GM23248 (cell line): ENCODE results near the gene SPTB.

Experiments used
- EZH2 ChIP-seq: fragments of 200-600 bp; sonication (generic); IDR thresholded peaks from 2 replicates; pipeline ENCODE4 v1.6.1; 2018; ENCODE audit warnings: antibody characterized with exemption, mild to moderate bottlenecking; ENCODE audit not compliant: insufficient read depth, poor library complexity, severe bottlenecking
- EZH2phosphoT487 ChIP-seq: fragments of 200-600 bp; sonication (generic); IDR thresholded peaks from 2 replicates; pipeline ENCODE4 v1.6.1; 2018; ENCODE audit warnings: antibody characterized with exemption, moderate library complexity, mild to moderate bottlenecking, low read depth; ENCODE audit not compliant: insufficient read depth

GRCh38 chr14:64760146-64760755 lies 119.5 kb downstream of the SPTB start:
- TF ChIP-seq EZH2 (no peak), EZH2phosphoT487 (no peak)
